ENCODE measurements around the gene FGD1. TPM values are rescaled to one million over a fixed set of nuclear protein-coding genes. Genes with fewer than 3 reads are reported as not detected.
"Not testable (repeated sequence)": the region's sequence is repeated elsewhere in the genome, so short reads cannot be mapped to it uniquely, and the experiment has no call there.

Gene FGD1
- total RNA-seq, 1 donor from 2014 or later = 15.6 TPM

- no peak overlapping the region for H3K27ac Mint-ChIP-seq (ENCODE audit: unreplicated experiment)
- peaks cover 6% of the 10 kb centered on the region for H3K27me3 Mint-ChIP-seq (ENCODE audit: unreplicated experiment)
- no peaks in the 10 kb centered on the region for H3K9me3 Mint-ChIP-seq (ENCODE audit: unreplicated experiment)
- no peaks in the 10 kb centered on the region for H3K36me3 Mint-ChIP-seq (ENCODE audit: low read depth, unreplicated experiment)
- H3K4me1 Mint-ChIP-seq (ENCODE audit: unreplicated experiment) = peaks cover 8% of the 10 kb centered on the region
- H3K4me3 Mint-ChIP-seq (ENCODE audit: unreplicated experiment) = peak overlapping the region; percentile 91
- TF ChIP-seq CTCF (IDR thresholded peaks at IDR 0.05; ENCODE audit: unreplicated experiment) = no peak
- peak; percentile 16 for DNase-seq (ENCODE audit: low spot score)
Observed at GRCh38 chrX:54494989-54495813, 833 bp downstream of the FGD1 start.

GRCh38 chrX:54494166-54494988, 1.7 kb downstream of the FGD1 start:
- peak overlapping the region; percentile 91 for H3K4me3 Mint-ChIP-seq (ENCODE audit: unreplicated experiment)
- H3K36me3 Mint-ChIP-seq (ENCODE audit: low read depth, unreplicated experiment) = no peaks in the 10 kb centered on the region
- peaks cover 3% of the 10 kb centered on the region for H3K27me3 Mint-ChIP-seq (ENCODE audit: unreplicated experiment)
- no peak for TF ChIP-seq CTCF (IDR thresholded peaks at IDR 0.05; ENCODE audit: unreplicated experiment)
- H3K27ac Mint-ChIP-seq (ENCODE audit: unreplicated experiment) = no peak overlapping the region
- H3K4me1 Mint-ChIP-seq (ENCODE audit: unreplicated experiment) = peaks cover 8% of the 10 kb centered on the region
- DNase-seq (ENCODE audit: low spot score) = no peak
- no peaks in the 10 kb centered on the region for H3K9me3 Mint-ChIP-seq (ENCODE audit: unreplicated experiment)

- DNase-seq (ENCODE audit: low spot score) = no peak
- peaks cover 1% of the 10 kb centered on the region for H3K27me3 Mint-ChIP-seq (ENCODE audit: unreplicated experiment)
- peaks cover 8% of the 10 kb centered on the region for H3K4me1 Mint-ChIP-seq (ENCODE audit: unreplicated experiment)
- TF ChIP-seq CTCF (IDR thresholded peaks at IDR 0.05; ENCODE audit: unreplicated experiment) = no peak
- no peaks in the 10 kb centered on the region for H3K9me3 Mint-ChIP-seq (ENCODE audit: unreplicated experiment)
- H3K27ac Mint-ChIP-seq (ENCODE audit: unreplicated experiment) = no peak overlapping the region
- no peak overlapping the region for H3K4me3 Mint-ChIP-seq (ENCODE audit: unreplicated experiment)
- H3K36me3 Mint-ChIP-seq (ENCODE audit: low read depth, unreplicated experiment) = no peaks in the 10 kb centered on the region
Observed at GRCh38 chrX:54492340-54492739, 3.7 kb downstream of the FGD1 start.

- H3K4me1 Mint-ChIP-seq (ENCODE audit: unreplicated experiment); H3K27me3 Mint-ChIP-seq (ENCODE audit: unreplicated experiment); H3K4me3 Mint-ChIP-seq (ENCODE audit: unreplicated experiment); DNase-seq (ENCODE audit: low spot score); H3K9me3 Mint-ChIP-seq (ENCODE audit: unreplicated experiment); H3K27ac Mint-ChIP-seq (ENCODE audit: unreplicated experiment); H3K36me3 Mint-ChIP-seq (ENCODE audit: low read depth, unreplicated experiment): not testable (repeated sequence)
Observed at GRCh38 chrX:54489819-54490218, 6.2 kb downstream of the FGD1 start.

DNA sequence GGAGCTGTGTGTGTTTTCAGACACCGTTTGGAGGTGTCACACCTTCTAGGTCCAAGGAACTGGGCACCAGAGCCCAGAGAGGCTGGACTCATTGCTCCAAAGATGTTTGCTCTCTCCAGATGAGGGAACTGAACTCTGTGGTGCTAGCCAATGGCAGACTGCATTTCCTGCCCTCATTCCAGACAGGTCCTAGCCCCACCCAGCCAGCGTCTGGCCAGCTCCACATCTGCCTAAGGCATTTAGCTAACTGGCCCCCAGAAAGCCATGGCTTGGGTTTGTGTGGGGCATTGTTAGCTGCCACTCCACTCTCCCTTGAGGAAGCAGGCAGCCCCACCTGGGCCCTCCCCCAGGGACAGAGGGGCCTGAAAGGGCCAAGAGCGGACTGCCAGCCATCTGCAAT, 11.4 kb downstream of the FGD1 start:
- TF ChIP-seq CTCF (IDR thresholded peaks at IDR 0.05; ENCODE audit: unreplicated experiment) = no peak
- Mint-ChIP-seq H3K9me3 (ENCODE audit: unreplicated experiment) (no peaks in the 10 kb centered on the region), H3K27ac (ENCODE audit: unreplicated experiment) (no peak overlapping the region), H3K4me1 (ENCODE audit: unreplicated experiment) (peaks cover 21% of the 10 kb centered on the region), H3K36me3 (ENCODE audit: low read depth, unreplicated experiment) (no peaks in the 10 kb centered on the region), H3K4me3 (ENCODE audit: unreplicated experiment) (no peak overlapping the region), H3K27me3 (ENCODE audit: unreplicated experiment) (no peaks in the 10 kb centered on the region)
- DNase-seq (ENCODE audit: low spot score) = no peak

All from endothelial cell (in vitro differentiated cells).